GM13976 (cell line): ENCODE results near the gene C1QTNF1.
"Not testable (repeated sequence)": the region's sequence is repeated elsewhere in the genome, so short reads cannot be mapped to it uniquely, and the experiment has no call there.

Source experiments
- DNase-seq: peaks from one replicate; pipeline ENCODE4 v3.0.0; 2012; ENCODE audit warnings: low spot score
- CTCF ChIP-seq: IDR thresholded peaks from 2 replicates; pipeline ENCODE4 v1.5.1; 2012; ENCODE audit warnings: borderline replicate concordance, mild to moderate bottlenecking; ENCODE audit not compliant: insufficient read depth; ENCODE audit errors: extremely low read depth, missing control alignments, control extremely low read depth
- in situ Hi-C: fragments of 300-500 bp; cut with MboI; formaldehyde crosslinking; loops from one replicate; pipeline ENCODE4 v1.12.0; 2022; ENCODE audit warnings: low sequenced_read_pairs, mixed read lengths, inconsistent platforms; ENCODE audit not compliant: unreplicated experiment

C1QTNF1 gene

GRCh38 chr17:79027274-79027924 is 3.4 kb downstream of the C1QTNF1 start:
- TF ChIP-seq CTCF = no peak
- in situ Hi-C loops = no loop called here
- DNase-seq = no peak

GRCh38 chr17:79027925-79028491 is 4.0 kb downstream of the C1QTNF1 start:
- DNase-seq = no peak
- in situ Hi-C loops = no loop called here
- TF ChIP-seq CTCF = no peak

- in situ Hi-C loops = no loop called here
- peak; percentile 9 for DNase-seq
- TF ChIP-seq CTCF = peak; percentile 19
Measured at GRCh38 chr17:79028496-79029326, 4.7 kb downstream of the C1QTNF1 start.

- no peak for TF ChIP-seq CTCF
- DNase-seq = peak; percentile 11
- in situ Hi-C loops = no loop called here
Measured at GRCh38 chr17:79029327-79030009, 5.5 kb downstream of the C1QTNF1 start.

GRCh38 chr17:79030636-79031035 is 6.7 kb downstream of the C1QTNF1 start:
- DNase-seq, in situ Hi-C loops: not testable (repeated sequence)

GRCh38 chr17:79031996-79032875 is 8.3 kb downstream of the C1QTNF1 start:
- in situ Hi-C loops = no loop called here
- TF ChIP-seq CTCF = no peak
- DNase-seq = no peak
